ENCODE results near the gene UBAP1. TPM values are rescaled to one million over a fixed set of nuclear protein-coding genes. Genes with fewer than 3 reads are reported as not detected.

The UBAP1 gene
- total and polyA plus RNA-seq, 9 of the 15 experiments (the other 6 are each of a cell fraction or from before 2014, with no cell fraction given), result 1.3 to 33.4 (median 16.5) TPM

DNA sequence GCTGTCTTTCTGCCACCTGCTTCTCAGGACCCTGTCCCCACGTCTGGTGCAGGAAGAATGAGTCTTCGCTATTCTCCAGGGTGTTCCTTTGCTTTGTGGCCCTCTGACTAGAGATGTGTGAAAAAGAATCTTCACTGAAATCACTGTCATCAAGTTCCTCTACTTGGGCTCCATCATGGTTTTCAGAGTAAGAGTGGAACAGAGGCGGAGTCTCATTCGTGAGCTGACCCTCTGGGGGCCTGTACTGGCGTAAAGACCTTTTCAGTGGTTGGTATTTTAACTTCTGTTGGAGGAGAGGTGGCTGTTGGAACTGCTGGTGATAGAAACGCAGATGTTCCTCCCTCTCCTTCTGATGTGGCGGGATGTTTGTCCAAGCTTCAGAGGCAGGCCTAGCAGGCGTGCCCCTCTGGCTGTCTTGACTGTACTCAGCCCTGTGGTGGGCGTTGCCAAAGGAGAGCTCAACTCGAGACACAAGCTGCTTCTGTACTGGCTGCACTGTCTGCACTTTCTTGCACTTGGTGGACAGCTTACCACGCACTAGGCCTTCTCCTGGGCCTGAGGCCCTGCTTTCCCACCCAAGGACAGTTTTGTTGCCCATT is 78.2 kb downstream of the UBAP1 start:
- ChIA-PET CTCF (ENCODE audit: low intra/inter-chr PET ratio) (no interaction called here), POLR2A (interaction anchor here (0.6 to 0.7 kb wide), 2 partner anchors 24 to 31 kb away, joined by 3 read pairs; no protein-coding TSS in a partner anchor)
- Histone ChIP-seq H3K9me3 (replicated peaks; ENCODE audit: control insufficient read depth, insufficient read depth, low read depth, low read length) (no peaks in the 10 kb centered on the region), H3K27ac (ENCODE audit: extremely low read depth, low read depth, low read length) (no peak overlapping the region), H3K79me2 (ENCODE audit: control insufficient read depth, insufficient read depth, low read length) (no peaks in the 10 kb centered on the region), H3K4me1 (replicated peaks in 1 of 2; ENCODE audit: control insufficient read depth in 2 of 2, insufficient read depth in 2 of 2, low read length in 2 of 2) (peaks cover 0 to 4% of the 10 kb centered on the region in 2 experiments; a peak in 2 of 5 replicates), H3K27me3 (ENCODE audit: control insufficient read depth in 2 of 2, insufficient read depth in 2 of 2, low read length in 2 of 2) (no peaks in the 10 kb centered on the region), H3K36me3 (ENCODE audit: control insufficient read depth, insufficient read depth, low read length) (peaks cover 66% of the 10 kb centered on the region; the same call in 2 of the 3 replicates), H3K9me1 (ENCODE audit: control insufficient read depth, insufficient read depth, low read length) (no peaks in the 10 kb centered on the region), H3K4me3 (no peak overlapping the region), H4K20me1 (replicated peaks; ENCODE audit: control insufficient read depth, insufficient read depth, low read length) (no peaks in the 10 kb centered on the region; the same call in 1 of the 2 replicates), H3K4me2 (ENCODE audit: insufficient read depth, low read length) (no peak overlapping the region), H3K9ac (ENCODE audit: insufficient read depth in 1 of 2, low read depth in 2 of 2, low read length in 2 of 2) (no peak overlapping the region), H2AFZ (ENCODE audit: low read depth, low read length) (no peak overlapping the region)
- in situ Hi-C loops (cut with MboI) (no loop called here), intact Hi-C loops (cut with micrococcal nuclease) (loop anchor here (2.0 to 10.0 kb wide), 3 partner anchors 122 to 172 kb away; partner anchors contain the start of gene DCAF12)
- ATAC-seq (no peak), FAIRE-seq (no peak), DNase-seq (ENCODE audit: extremely low read depth in 1 of 4, low spot score in 3 of 4) (no peak)
- BruUV-seq (replicated peaks), result no TSS peak
- WGBS (ENCODE audit: insufficient coverage, low coverage, missing lambda C conversion rate), result 71% methylated on average over 9 of the region's 11 CpGs
- TF ChIP-seq, protein P1, sequence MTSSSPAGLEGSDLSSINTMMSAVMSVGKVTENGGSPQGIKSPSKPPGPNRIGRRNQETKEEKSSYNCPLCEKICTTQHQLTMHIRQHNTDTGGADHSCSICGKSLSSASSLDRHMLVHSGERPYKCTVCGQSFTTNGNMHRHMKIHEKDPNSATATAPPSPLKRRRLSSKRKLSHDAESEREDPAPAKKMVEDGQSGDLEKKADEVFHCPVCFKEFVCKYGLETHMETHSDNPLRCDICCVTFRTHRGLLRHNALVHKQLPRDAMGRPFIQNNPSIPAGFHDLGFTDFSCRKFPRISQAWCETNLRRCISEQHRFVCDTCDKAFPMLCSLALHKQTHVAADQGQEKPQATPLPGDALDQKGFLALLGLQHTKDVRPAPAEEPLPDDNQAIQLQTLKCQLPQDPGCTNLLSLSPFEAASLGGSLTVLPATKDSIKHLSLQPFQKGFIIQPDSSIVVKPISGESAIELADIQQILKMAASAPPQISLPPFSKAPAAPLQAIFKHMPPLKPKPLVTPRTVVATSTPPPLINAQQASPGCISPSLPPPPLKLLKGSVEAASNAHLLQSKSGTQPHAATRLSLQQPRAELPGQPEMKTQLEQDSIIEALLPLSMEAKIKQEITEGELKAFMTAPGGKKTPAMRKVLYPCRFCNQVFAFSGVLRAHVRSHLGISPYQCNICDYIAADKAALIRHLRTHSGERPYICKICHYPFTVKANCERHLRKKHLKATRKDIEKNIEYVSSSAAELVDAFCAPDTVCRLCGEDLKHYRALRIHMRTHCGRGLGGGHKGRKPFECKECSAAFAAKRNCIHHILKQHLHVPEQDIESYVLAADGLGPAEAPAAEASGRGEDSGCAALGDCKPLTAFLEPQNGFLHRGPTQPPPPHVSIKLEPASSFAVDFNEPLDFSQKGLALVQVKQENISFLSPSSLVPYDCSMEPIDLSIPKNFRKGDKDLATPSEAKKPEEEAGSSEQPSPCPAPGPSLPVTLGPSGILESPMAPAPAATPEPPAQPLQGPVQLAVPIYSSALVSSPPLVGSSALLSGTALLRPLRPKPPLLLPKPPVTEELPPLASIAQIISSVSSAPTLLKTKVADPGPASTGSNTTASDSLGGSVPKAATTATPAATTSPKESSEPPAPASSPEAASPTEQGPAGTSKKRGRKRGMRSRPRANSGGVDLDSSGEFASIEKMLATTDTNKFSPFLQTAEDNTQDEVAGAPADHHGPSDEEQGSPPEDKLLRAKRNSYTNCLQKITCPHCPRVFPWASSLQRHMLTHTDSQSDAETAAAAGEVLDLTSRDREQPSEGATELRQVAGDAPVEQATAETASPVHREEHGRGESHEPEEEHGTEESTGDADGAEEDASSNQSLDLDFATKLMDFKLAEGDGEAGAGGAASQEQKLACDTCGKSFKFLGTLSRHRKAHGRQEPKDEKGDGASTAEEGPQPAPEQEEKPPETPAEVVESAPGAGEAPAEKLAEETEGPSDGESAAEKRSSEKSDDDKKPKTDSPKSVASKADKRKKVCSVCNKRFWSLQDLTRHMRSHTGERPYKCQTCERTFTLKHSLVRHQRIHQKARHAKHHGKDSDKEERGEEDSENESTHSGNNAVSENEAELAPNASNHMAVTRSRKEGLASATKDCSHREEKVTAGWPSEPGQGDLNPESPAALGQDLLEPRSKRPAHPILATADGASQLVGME (CRISPR knock-in tag; IDR thresholded peaks at IDR 0.05), result no peak
- TF ChIP-seq, protein P2, sequence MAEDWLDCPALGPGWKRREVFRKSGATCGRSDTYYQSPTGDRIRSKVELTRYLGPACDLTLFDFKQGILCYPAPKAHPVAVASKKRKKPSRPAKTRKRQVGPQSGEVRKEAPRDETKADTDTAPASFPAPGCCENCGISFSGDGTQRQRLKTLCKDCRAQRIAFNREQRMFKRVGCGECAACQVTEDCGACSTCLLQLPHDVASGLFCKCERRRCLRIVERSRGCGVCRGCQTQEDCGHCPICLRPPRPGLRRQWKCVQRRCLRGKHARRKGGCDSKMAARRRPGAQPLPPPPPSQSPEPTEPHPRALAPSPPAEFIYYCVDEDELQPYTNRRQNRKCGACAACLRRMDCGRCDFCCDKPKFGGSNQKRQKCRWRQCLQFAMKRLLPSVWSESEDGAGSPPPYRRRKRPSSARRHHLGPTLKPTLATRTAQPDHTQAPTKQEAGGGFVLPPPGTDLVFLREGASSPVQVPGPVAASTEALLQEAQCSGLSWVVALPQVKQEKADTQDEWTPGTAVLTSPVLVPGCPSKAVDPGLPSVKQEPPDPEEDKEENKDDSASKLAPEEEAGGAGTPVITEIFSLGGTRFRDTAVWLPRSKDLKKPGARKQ (CRISPR knock-in tag; IDR thresholded peaks at IDR 0.05), result no peak
- TF ChIP-seq ZBTB8A (IDR thresholded peaks at IDR 0.05; ENCODE audit: partially characterized antibody), result no peak
- TF ChIP-seq NFIC (IDR thresholded peaks at IDR 0.05), result no peak
- no peak for TF ChIP-seq TBL1XR1 (IDR thresholded peaks at IDR 0.05; ENCODE audit: low read length in 2 of 2)
- no peak for TF ChIP-seq ZNF696 (CRISPR knock-in tag; conservative IDR thresholded peaks at IDR 0.05)
- TF ChIP-seq HMG20B (CRISPR knock-in tag; IDR thresholded peaks at IDR 0.05), result no peak
- no peak for TF ChIP-seq PRMT5 (CRISPR knock-in tag; IDR thresholded peaks at IDR 0.05)
- TF ChIP-seq ERF (CRISPR knock-in tag; IDR thresholded peaks at IDR 0.05), result no peak
- TF ChIP-seq, protein P3, sequence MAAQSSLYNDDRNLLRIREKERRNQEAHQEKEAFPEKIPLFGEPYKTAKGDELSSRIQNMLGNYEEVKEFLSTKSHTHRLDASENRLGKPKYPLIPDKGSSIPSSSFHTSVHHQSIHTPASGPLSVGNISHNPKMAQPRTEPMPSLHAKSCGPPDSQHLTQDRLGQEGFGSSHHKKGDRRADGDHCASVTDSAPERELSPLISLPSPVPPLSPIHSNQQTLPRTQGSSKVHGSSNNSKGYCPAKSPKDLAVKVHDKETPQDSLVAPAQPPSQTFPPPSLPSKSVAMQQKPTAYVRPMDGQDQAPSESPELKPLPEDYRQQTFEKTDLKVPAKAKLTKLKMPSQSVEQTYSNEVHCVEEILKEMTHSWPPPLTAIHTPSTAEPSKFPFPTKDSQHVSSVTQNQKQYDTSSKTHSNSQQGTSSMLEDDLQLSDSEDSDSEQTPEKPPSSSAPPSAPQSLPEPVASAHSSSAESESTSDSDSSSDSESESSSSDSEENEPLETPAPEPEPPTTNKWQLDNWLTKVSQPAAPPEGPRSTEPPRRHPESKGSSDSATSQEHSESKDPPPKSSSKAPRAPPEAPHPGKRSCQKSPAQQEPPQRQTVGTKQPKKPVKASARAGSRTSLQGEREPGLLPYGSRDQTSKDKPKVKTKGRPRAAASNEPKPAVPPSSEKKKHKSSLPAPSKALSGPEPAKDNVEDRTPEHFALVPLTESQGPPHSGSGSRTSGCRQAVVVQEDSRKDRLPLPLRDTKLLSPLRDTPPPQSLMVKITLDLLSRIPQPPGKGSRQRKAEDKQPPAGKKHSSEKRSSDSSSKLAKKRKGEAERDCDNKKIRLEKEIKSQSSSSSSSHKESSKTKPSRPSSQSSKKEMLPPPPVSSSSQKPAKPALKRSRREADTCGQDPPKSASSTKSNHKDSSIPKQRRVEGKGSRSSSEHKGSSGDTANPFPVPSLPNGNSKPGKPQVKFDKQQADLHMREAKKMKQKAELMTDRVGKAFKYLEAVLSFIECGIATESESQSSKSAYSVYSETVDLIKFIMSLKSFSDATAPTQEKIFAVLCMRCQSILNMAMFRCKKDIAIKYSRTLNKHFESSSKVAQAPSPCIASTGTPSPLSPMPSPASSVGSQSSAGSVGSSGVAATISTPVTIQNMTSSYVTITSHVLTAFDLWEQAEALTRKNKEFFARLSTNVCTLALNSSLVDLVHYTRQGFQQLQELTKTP (IDR thresholded peaks at IDR 0.05; ENCODE audit: low read depth in 1 of 2, partially characterized antibody in 2 of 2), result no peak
